GM12878 (cell line): ENCODE data around the gene ZNF792. TPM values are rescaled to one million over a fixed set of nuclear protein-coding genes. Genes with fewer than 3 reads are reported as not detected.

Source experiments
- CREB1 ChIP-seq: IDR thresholded peaks from 2 replicates; pipeline ENCODE4 v1.6.1; 2012; ENCODE audit warnings: low read depth, mild to moderate bottlenecking, inconsistent platforms
- EGR1 ChIP-seq, 2 experiments: IDR thresholded peaks; 1 replicate in 1 of 2; 2 replicates in 1 of 2; pipeline ENCODE4 v1.6.1; 2011 to 2012; ENCODE audit warnings: low read depth in 2 of 2, low read length in 2 of 2, borderline replicate concordance in 1 of 2, mild to moderate bottlenecking in 1 of 2, moderate library complexity in 1 of 2
- FOS ChIP-seq: IDR thresholded peaks from 3 replicates; pipeline ENCODE4 v1.6.1; 2011; ENCODE audit warnings: borderline replicate concordance; ENCODE audit not compliant: insufficient read length; ENCODE audit errors: extremely low read depth
- GATAD2B ChIP-seq: fragments of 450-650 bp; conservative IDR thresholded peaks from 2 replicates; pipeline ENCODE4 v1.6.1; 2017; ENCODE audit warnings: low read depth, mild to moderate bottlenecking, moderate library complexity
- HDAC6 ChIP-seq: fragments of 200-600 bp; sonication (generic); IDR thresholded peaks from one replicate; pipeline ENCODE4 v1.8.0; 2017; ENCODE audit warnings: antibody characterized with exemption; ENCODE audit not compliant: unreplicated experiment
- HSF1 ChIP-seq: fragments of 150-350 bp; IDR thresholded peaks from 2 replicates; pipeline ENCODE4 v1.6.1; 2014; ENCODE audit warnings: mild to moderate bottlenecking, low read depth, low read length
- JUND ChIP-seq: IDR thresholded peaks from 2 replicates; pipeline ENCODE4 v1.6.1; 2012; ENCODE audit warnings: low read depth, mild to moderate bottlenecking, low read length, improper control_type of control experiment, moderate library complexity
- MLLT1 ChIP-seq: fragments of 450-650 bp; IDR thresholded peaks from 2 replicates; pipeline ENCODE4 v1.6.1; 2016; ENCODE audit warnings: mild to moderate bottlenecking
- PML ChIP-seq: IDR thresholded peaks from 2 replicates; pipeline ENCODE4 v1.6.1; 2012; ENCODE audit warnings: low read length, inconsistent platforms
- SMC3 ChIP-seq: IDR thresholded peaks from 2 replicates; pipeline ENCODE4 v1.6.1; 2011; ENCODE audit warnings: low read length, improper control_type of control experiment, borderline replicate concordance
- ZBTB33 ChIP-seq: fragments of 450-650 bp; IDR thresholded peaks from 2 replicates; pipeline ENCODE4 v1.6.1; 2017; ENCODE audit warnings: mild to moderate bottlenecking
- polyA plus RNA-seq, 11 experiments: library from polyadenylated mRNA; depleted of rRNA in 4 of 11; unstranded in 6 of 11; stranded (reverse) in 5 of 11; fragments of >200 nt; fragmentation: Nextera tagmentation in 4 of 11; fragmentation: Illumina TruSeq in 1 of 11; extraction: Ambion mirVana in 4 of 11; extraction: Trizol in 1 of 11; gene quantifications; 1 replicate in 1 of 11; 2 replicates in 10 of 11; pipeline versions ENCODE4 v1.2.1 to v1.2.3, GENCODE V29; 2011 to 2016; ENCODE audit warnings: inconsistent platforms in 2 of 11, missing spikeins in 2 of 11, low read depth in 1 of 11
- total RNA-seq, 4 experiments: library from RNA; depleted of rRNA in 3 of 4; stranded (reverse); fragments of >200 nt in 3 of 4; fragmentation: Illumina TruSeq in 1 of 4; extraction: Trizol in 1 of 4; gene quantifications; 2 replicates each; pipeline versions ENCODE4 v1.2.1 to v1.2.3, GENCODE V29; 2013 to 2021
- TF ChIP-seq, protein P1 (sequence below): fragments of 450-650 bp; conservative IDR thresholded peaks from 2 replicates; pipeline ENCODE4 v1.6.1; 2017; ENCODE audit warnings: mild to moderate bottlenecking, moderate library complexity
- TF ChIP-seq, protein P2 (sequence below): fragments of 450-650 bp; IDR thresholded peaks from 2 replicates; pipeline ENCODE4 v1.6.1; 2016; ENCODE audit warnings: mild to moderate bottlenecking, moderate library complexity, borderline replicate concordance
- TF ChIP-seq, protein P3 (sequence below): IDR thresholded peaks from 2 replicates; pipeline ENCODE4 v1.6.1; 2011; ENCODE audit warnings: mild to moderate bottlenecking, low read depth, low read length, moderate library complexity; ENCODE audit not compliant: insufficient replicate concordance

Gene ZNF792
- total and polyA plus RNA-seq, 10 of the 15 experiments (the other 5 are each of a cell fraction or from before 2014, with no cell fraction given) = 0.53 to 4.8 (median 1.3) TPM

DNA sequence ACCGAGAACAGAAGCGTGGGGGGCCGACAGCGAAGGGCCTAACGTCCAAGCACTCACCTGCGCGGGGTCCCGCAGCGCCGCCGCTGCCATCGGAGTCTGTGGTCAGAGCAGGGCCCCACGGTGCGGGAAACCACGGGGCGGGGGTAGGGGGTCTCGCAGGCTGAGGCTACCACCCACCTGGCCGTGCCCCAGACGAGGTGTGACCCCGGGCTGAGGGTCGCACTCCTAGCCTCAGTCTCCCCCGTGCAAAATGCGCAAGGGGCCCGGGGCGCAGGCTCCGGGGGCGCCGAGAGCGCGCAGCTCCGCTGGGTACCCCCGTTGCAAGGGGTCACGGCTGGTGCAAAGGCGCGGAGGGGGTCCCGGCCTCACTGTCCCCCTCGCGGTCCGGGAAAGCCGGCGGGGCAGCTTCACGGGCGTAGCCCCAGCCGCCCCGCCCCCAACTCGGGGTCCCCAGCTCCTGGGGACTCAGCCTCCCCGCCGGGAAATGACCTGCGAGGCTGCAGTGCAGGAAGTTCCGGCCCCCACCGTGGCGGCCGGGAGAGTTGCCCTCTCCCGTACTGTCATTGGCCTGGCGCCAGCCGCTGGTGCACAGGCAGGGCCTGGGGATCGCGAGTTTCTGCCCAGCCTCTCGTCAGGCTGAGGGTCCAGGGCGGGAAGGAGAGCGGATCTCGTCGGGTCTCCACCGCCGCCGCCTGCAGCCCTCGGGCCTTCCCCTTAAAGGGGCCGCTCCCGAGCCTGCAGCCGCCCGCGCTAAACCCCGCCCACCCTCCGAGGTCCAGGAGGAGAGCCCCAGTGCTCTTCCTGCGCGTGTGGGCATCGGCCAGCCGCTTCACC, at the start of gene ZNF792 (continued):
- TF ChIP-seq ZBTB33 (no peak), PML (no peak), FOS (no peak), MLLT1 (no peak), HDAC6 (no peak), CREB1 (no peak), GATAD2B (peak; percentile 84; the same call in 1 of the 2 replicates), JUND (no peak), HSF1 (no peak), SMC3 (no peak), EGR1 (IDR thresholded peaks at IDR 0.05; ENCODE audit: borderline replicate concordance in 1 of 2, low read depth in 2 of 2, low read length in 2 of 2) (no peak)
- TF ChIP-seq, protein P1, sequence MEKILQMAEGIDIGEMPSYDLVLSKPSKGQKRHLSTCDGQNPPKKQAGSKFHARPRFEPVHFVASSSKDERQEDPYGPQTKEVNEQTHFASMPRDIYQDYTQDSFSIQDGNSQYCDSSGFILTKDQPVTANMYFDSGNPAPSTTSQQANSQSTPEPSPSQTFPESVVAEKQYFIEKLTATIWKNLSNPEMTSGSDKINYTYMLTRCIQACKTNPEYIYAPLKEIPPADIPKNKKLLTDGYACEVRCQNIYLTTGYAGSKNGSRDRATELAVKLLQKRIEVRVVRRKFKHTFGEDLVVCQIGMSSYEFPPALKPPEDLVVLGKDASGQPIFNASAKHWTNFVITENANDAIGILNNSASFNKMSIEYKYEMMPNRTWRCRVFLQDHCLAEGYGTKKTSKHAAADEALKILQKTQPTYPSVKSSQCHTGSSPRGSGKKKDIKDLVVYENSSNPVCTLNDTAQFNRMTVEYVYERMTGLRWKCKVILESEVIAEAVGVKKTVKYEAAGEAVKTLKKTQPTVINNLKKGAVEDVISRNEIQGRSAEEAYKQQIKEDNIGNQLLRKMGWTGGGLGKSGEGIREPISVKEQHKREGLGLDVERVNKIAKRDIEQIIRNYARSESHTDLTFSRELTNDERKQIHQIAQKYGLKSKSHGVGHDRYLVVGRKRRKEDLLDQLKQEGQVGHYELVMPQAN = peak; percentile 26; the same call in 1 of the 2 replicates
- TF ChIP-seq, protein P2, sequence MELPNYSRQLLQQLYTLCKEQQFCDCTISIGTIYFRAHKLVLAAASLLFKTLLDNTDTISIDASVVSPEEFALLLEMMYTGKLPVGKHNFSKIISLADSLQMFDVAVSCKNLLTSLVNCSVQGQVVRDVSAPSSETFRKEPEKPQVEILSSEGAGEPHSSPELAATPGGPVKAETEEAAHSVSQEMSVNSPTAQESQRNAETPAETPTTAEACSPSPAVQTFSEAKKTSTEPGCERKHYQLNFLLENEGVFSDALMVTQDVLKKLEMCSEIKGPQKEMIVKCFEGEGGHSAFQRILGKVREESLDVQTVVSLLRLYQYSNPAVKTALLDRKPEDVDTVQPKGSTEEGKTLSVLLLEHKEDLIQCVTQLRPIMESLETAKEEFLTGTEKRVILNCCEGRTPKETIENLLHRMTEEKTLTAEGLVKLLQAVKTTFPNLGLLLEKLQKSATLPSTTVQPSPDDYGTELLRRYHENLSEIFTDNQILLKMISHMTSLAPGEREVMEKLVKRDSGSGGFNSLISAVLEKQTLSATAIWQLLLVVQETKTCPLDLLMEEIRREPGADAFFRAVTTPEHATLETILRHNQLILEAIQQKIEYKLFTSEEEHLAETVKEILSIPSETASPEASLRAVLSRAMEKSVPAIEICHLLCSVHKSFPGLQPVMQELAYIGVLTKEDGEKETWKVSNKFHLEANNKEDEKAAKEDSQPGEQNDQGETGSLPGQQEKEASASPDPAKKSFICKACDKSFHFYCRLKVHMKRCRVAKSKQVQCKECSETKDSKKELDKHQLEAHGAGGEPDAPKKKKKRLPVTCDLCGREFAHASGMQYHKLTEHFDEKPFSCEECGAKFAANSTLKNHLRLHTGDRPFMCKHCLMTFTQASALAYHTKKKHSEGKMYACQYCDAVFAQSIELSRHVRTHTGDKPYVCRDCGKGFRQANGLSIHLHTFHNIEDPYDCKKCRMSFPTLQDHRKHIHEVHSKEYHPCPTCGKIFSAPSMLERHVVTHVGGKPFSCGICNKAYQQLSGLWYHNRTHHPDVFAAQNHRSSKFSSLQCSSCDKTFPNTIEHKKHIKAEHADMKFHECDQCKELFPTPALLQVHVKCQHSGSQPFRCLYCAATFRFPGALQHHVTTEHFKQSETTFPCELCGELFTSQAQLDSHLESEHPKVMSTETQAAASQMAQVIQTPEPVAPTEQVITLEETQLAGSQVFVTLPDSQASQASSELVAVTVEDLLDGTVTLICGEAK = peak; percentile 39; the same call in 1 of the 2 replicates
- TF ChIP-seq, protein P3, sequence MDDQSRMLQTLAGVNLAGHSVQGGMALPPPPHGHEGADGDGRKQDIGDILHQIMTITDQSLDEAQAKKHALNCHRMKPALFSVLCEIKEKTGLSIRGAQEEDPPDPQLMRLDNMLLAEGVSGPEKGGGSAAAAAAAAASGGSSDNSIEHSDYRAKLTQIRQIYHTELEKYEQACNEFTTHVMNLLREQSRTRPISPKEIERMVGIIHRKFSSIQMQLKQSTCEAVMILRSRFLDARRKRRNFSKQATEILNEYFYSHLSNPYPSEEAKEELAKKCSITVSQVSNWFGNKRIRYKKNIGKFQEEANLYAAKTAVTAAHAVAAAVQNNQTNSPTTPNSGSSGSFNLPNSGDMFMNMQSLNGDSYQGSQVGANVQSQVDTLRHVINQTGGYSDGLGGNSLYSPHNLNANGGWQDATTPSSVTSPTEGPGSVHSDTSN = no peak
